GM19025 (cell line): ENCODE data around the gene LHFPL6.
A peak's percentile ranks its signal among the peaks of the same experiment; 100 is the strongest.

Source experiments
- ATAC-seq: cut with Tn5 transposase; IDR thresholded peaks from one replicate; pipeline ENCODE4 v1.9.1; 2021; ENCODE audit warnings: mild to moderate bottlenecking, low read depth, moderate library complexity; ENCODE audit not compliant: unreplicated experiment

LHFPL6 gene

DNA sequence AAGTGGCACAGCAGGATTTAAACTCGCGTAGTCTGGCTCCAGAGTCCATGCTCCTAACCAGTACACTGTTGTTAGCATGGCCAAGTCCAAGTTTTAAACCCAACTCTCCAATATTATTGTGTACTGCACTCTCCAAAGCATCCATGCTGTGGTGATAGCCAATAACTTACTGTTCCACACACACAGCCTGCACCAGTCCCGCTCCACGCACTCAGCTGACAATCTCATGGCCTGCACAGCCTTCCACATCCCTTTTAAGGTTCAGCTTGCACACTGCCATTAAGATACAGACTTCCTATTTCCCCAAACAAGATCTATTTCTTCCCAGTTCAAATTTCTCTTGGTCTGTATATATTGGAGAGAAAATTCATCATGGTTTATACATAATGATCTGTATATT, 80.7 kb downstream of the LHFPL6 start:
- ATAC-seq, result no peak

DNA sequence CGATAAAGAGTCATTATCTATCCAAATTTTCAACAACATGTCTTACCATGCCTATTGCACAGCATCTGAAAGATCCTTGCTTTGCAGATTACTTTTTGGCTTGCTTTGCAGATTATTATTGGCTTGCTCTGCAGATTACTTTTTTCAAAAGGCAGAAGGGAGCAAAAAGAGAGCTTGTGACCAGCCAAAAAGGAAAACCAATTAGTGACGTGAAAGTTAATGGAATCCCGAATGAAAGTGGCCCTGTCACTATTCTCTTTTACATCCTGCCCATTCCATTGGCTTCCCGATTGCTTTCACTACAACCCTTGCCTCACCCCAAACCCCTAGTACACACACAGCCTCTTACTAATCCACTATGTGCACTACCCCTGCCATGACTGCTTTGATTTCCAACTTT, 81.3 kb downstream of the LHFPL6 start:
- no peak for ATAC-seq

DNA sequence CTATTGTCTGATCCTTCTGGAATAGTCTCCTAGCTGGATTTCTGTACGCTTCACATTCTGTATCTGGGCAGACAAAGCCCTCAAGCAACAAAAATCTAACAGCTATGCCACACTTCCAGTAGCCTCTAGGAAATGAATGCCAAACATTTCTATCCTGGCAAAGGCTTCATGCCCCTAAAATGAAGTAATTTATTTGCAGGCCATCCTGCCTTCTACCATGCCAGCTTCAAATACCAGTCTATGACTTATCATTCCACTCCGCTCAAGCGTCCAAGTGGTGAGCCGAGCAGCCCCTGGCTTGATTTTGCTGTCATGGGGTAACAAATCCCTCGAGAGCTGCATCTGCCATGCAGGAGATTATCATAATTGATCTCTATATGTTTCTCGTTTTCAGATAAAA, 86.9 kb downstream of the LHFPL6 start:
- no peak for ATAC-seq

DNA sequence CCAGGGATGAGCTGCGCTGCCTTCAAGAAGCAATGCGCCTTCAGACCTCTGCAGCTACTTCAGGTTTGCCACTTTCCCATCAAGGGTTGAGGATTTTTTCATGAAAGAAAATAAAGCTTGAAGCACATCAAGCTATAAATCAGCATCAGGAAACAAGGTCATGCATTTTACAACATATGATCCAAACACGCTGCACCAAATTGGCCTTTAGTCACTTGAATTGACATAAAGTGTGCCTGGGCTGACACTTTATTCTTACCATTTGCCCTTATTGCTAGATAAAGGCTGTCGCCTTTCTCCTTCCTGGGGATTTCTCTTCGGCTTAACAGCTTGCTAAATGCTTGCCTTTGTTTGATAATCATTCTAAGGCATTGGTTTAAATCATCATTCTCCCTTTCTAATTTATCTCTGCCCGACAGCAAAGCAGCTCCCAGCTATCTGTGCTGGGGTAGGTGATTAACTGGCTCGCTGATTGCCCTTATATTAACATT, 87.7 kb downstream of the LHFPL6 start:
- no peak for ATAC-seq

DNA sequence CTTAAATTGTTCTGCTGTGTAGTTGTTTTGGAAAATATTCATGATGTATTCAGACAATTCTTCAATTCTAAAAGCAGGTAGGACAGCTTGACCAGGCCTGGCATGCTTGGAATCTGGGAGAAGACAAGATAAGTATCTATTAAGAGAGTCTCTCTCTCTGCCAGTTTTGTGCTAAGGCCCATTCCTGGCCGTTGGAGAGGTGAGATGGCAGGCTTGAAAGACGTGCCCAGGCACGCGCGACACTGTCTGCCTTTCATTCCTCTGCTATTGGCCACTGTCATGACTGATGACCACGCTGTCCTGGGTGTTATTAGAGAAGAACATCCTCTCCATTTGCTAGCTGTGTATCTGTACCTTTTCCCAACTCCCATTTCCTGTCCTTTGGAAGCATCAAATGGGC, 90.3 kb downstream of the LHFPL6 start:
- ATAC-seq, result no peak

DNA sequence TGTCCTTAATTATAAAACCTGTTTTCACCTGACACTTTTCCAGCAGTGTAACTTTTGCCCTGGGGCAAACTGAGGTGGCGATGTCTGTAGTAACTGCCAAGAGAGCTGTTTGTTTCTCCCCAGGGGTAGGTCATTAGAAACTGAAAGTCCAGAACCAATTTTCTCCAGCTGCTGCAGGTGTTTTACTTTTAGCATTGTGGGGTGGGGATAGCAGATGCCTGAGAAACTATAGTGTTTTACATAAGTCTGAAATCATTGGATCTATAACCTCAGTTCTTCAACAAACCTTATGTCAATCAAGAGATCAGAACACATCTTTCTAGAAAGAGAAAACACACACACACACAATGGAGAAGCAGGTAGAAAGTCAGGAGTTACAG, 92.7 kb downstream of the LHFPL6 start:
- ATAC-seq, result peak; percentile 72

DNA sequence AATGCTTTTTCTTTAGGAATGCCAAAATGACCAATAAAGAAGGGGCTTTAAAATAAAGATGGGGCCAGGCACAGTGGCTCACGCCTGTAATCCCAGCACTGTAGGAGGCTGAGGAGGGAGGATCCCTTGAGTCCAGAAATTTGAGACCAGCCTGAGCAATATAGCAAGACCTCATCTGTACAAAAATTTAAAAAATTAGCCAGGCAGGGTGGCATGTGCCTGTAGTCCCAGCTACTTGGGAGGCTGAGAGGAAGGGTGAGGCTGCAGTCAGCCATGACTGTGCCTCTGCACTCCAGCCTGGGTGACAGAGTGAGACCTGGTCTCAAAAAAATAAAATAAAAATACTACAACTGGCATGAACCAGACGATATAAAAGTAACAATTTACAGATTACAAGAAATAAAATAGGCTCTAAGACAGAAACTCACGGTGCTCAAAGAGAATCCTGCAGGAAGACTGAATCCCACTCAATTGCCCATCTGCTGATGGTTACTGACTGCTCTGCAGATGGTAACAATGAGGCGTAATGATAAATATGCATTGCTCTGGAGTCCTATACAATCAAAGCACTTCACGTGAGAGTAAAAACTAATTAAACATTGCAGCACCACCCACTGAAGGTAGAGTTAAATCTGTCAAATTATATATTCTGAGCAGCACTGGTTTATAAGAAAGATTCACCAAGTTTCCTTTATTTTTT, 93.2 kb downstream of the LHFPL6 start:
- no peak for ATAC-seq

DNA sequence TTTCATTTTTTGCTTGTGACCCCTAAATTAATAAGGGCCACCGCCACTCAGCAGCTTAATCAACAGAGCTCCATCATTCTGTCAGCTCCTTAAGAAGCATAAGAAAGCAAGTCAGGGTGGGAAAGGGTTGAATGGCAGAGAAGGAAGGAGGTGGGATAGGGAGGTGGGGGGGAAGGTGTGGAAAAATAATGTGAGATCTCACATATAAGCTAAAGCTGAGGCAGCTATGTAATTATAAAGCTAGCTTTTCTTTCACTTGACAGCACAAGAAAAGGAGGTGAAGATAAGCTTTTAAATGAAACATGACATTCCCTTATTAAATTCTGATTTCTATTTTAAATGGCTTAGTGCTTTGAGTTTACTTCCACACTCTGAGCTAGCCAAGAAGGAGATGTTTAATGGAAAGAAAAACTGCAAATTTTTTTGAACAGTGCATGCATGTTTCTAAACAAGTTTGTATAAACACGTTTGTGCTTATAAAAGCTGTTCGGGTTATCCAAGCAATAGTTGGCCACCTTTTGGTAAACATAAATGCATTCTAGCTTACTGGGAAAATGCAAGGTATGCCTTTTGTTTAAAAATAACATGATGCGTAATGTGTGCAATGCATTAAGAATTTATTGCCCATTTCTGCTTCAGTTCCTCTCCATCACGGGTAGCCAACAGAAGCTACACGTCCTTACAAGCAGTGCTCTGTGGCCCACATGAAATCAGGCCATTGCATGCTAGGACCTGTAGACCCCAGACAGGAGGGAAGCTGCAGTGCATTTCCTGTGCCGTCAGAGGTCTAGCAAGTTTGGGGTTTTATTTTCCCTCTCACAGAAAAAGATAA, 96.2 kb downstream of the LHFPL6 start:
- no peak for ATAC-seq

DNA sequence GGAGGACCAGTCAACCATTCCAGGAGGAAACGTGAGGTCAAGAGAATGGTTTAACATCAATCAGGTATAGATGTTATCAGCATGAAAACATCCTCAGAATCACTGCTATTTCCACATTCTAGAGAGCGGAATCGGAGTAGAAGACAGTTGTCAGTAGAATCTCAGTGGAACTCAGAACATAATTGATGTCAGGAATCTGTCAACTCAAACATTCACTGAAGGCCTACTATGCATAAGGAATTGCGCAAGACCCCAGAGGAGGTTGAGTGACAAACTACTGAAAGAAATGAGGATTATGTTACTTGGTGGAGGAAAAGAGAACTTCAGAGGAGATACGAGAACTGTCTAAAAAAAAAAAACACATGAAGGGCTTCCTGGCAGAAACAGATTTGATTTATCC, 97.8 kb downstream of the LHFPL6 start:
- no peak for ATAC-seq

DNA sequence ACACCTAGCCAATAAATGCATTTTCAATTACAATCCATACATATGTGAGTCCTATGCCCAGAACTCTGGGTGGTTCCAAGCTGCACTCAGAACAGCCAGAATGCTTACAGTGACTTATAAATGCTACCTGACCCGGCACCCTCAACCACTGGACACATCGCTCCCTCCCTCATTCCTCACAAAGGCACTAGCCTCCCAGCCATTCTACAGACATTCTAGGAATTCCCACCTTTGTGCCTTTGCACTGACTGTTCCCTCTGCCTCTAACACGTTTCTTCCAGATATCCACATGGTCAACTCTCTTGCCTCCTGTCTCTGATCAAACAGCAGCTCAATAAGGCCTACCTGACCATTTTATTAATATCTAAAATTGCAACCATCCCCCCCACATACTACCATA, 99.9 kb downstream of the LHFPL6 start:
- ATAC-seq, result no peak

DNA sequence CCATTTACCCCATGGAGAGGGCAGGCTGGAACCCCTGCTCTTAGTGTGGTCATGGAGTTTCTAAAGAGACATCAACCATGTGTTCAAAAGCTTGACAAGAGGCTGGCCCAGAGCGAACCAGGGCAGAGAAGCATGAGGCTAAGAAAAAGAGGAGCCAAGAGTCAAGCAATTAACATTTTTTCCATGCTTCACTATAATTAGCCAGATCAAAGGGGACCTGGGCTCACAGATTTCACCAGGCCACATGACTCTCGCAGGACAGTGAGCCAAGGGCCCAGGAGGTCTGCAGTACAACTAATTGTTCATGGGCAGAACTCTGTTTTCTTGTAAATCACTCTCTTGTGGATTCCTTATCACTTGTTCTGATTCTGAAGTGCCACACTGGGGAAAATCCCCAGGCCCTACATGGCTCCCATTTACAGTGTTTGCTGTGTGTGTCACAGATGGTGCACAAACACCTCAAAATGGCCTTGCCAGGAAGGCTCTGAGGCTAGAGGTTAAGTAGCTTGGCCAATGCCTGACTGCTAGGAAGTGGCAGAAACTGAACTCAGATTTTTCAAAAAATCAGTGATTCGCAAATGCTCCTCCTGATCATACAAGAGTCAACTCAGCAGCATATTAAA, 101.2 kb downstream of the LHFPL6 start:
- ATAC-seq, result no peak

DNA sequence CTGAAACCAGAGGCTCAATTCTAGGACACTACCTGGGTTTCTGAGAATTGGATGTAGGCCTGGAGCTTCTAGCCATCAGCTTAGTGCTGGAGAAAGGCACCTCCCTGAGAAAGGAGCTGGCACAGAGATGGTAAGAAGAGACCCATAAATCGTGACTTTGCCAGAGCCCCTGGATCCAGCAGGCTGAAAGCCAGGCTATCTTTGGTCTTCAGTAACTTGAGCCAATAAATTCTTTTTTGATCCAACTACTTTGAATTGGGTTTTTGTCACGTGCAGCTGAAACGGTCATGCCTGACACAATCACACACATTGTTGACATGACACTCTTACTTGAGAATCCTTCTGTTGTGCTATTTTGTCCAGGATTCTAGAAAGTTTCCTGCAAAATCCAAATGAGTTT, 103.4 kb downstream of the LHFPL6 start:
- no peak for ATAC-seq

DNA sequence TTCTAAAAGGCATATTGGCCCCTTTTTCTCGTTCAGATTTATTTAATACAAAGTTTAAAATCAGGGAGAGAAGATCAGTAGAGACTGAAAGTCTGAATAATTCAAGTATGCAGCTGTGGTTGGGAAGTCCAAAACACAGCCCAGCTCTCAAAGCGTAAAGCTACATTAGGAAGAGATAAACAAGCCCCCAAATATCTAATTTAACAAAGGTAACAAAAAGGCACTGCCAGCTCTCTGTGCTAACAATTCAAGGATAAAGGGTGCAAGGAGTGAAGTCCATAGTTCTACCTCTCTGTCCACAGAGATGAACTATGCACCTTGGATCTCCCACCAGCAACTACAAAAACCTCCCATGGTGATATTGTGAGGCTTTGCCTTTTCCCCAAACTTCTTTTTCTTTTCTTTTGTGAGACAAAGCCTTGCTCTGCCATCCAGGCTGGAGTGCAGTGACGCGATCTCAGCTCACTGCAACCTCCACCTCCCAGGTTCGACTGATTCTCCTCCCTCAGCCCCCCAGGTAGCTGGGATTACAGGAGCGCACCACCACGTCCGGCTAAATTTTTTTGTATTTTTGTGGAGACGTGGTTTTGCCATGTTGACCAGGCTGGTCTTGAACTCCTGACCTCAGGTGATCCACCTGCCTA, 104.4 kb downstream of the LHFPL6 start:
- ATAC-seq, result no peak

DNA sequence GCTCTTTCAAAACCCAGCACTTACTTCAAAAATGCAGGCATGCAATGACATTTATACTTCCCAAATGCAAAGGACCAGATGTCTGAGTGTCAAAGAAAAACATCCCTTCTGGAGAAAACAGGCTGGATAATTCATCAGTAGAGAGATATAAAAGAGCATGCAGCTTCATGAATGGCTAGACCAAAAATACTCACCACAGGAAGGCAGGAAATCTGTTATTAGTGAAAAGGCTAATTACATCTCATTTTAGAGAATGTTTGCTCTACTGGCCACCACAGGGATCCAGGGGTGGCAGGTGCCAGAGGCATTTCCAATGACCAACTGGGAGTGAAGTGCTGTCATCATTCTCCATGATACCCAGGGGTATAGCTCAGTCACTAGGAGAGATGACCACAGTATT, 106.5 kb downstream of the LHFPL6 start:
- no peak for ATAC-seq

DNA sequence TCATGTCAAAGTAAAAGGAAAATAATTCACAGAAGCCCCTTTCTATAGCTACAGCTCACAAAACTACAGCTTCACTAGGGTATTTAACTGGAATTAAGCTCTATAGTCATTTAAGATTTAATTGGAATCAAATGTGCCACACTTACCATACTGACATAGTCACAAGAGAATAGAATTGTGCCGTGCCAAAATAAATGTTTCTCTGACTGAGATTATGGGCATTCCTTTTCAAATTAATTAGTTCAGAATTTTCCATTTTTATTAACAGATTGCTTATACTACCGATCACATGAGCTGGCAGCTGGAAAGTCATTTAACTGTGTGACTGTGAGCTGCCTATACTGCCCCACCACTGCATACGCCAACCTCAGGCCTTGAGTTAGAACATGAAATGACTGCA, 108.4 kb downstream of the LHFPL6 start:
- ATAC-seq, result no peak

DNA sequence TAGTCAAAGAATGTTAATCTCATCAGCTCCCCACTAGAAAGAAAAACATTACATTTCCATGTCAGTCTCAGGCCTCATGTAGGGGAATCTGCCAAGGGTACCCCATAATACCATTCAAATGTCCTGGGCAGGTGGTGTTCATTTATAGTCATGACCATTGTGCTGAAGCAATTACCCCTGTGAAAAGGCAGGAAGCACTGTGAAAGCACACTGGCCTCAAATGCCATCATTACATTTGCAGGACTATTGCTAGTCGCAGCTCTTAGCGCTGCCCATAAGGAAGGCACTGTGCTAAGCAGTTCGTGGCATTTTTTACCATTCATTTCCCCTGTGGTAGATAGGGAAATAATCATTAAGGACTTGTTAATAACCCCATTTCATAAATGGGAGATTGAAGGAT, 109.0 kb downstream of the LHFPL6 start:
- no peak for ATAC-seq

DNA sequence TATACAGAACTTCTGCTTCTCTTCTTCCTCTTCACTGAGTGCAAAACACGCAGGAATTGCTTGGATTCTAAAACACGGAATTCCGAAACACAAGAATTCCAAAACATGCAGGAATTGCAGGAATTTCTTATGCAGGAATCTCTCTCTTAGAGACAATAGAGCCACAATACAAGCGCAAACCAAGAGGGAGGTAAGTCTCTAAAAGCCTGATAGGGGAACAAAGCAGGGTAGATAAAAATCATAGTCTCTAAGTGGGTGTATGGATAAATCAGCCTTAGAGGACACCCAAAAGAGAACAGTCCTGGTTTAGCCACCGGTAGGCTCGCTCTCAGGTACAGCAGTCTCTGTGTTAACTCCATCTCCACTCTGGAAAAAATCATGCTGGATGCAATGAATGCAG, 112.9 kb downstream of the LHFPL6 start:
- ATAC-seq, result no peak

DNA sequence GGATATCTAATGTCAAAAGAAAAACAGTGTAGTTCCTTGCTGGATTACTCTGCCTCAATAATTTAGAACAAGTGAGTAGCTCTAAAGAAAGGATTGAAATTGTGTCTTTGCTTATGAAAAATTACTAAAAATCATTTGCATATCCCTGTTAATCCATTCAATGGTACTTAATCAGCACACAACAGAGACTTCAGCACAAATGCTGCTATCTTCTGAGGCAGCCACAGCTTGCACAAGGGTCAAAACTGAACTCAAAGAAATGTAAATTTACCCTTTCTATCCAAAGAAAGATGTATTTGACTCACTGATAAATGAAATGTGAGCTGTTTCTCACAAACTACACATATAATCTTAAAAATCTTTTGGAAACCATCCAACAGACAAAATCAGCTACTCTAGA, 116.2 kb downstream of the LHFPL6 start:
- ATAC-seq, result no peak

DNA sequence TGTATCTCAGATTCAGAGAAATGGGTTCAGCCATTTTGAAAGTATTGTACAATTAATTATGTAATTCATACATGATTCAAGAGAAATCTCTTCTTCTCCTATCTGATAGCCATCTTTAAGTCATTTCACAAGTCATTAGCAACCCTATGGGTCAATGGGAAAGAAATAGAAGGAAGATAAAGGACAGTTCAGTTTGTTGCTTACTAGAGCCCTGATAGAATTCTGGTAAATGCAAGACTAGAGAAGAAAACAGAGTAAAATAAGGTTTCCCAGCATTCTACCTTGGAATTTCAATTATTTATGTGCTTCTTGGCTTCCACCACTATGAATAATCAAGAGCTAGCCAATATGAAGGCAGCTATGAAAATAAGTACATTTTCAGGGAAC, 117.7 kb downstream of the LHFPL6 start:
- ATAC-seq, result no peak

DNA sequence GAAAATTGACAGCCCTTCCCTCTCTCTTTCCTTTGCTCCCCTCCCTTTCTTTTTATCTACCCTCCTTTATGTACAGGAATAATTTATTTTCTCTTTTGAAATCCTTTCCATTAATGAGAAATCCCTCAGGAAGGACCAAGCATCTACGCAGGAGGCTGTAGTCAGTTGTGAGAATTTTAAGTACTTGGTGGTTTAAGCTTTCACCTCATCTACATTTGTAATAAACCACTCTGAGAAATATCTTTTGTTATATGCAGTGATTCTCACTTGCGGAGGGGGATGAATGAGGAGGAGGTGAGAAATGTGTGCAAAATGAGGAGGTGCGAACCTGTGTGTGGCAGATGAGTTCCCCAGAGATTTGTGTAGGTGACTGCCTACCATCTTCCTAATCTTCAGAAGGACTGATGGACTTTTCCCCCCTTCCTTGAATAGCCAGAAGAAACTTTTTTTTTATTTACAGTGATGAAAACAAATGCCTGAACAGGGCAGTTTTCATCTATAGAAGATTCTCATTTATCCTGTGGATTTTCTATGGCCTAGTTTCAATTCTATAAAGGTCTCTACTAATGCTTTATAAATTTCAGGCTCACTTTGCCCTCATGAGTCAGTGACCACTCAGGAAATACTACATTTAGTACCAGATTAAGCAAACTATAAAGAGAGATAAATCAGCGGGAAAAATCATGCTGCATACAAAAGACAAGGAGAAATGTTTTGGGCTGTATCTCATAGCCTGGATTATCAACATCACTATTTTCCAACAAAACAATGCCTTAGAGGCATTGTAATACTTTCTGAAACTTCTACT, 118.3 kb downstream of the LHFPL6 start:
- ATAC-seq, result no peak
